ENCODE results near the gene RPAIN. TPM values are rescaled to one million over a fixed set of nuclear protein-coding genes. Genes with fewer than 3 reads are reported as not detected.

The RPAIN gene, protein sequence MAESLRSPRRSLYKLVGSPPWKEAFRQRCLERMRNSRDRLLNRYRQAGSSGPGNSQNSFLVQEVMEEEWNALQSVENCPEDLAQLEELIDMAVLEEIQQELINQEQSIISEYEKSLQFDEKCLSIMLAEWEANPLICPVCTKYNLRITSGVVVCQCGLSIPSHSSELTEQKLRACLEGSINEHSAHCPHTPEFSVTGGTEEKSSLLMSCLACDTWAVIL
- total RNA-seq, result 48.9 and 52.2 TPM in 2 replicates

DNA sequence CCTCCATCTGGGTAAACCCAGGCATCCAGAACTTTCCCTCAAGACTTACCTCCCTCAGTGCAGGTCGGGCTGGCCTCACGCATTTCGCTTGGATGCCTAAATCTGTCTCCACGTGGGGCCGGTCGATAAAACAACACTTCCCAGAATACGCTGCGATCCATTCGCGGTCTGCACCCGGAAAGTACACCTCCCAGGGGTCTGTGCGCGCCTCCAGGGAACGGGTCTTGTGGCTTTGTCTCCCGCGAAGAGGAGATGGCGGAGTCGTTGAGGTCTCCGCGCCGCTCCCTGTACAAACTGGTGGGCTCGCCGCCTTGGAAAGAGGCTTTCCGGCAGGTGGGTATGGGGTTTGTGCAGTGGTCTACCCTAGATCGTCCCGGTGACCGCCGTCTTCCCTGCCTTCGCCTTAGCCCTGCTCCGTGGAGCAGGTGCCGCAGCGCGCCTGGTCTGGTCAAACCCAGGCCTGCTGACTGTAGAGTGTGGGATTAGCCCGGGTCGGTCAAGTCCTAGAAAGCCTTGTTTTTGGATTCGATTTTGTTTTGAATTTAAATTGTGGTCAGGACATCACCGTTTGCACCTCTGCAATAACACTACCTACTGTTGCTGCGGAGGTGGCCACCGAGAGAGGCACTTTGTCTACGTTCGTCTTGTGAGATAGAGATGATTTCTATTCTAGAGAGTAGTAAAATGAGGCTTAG, at the start of gene RPAIN:
RPAIN (plus strand) TSS at position 224 of the 695 bp plus-strand sequence; CDS start at position 253, 29 bp downstream.
- intact Hi-C loops (cut with micrococcal nuclease), result loop anchor here (1.0 kb wide), 2 partner anchors 19 to 66 kb away; partner anchors contain the start of genes C1QBP, DERL2 and MIS12

DNA sequence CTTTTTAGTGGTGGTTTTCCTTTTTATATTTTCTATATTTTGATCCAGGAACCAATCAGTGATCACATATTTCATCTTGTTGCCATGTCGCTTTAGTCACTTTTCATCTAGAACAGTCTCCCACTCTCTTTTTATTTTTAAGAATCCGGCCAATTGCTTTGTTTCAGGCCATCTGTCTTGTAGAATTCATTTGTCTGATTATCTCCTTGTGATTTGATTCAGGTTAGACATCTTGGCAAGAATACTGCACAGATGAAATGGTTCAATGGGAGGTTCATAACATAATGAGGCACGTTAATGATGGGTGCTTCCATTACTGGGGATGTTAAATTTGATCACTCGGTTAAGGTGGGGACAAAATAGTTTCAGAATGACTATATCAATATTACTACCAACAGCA, 49.6 kb upstream of the RPAIN start:
- intact Hi-C loops (cut with micrococcal nuclease), result no loop called here

DNA sequence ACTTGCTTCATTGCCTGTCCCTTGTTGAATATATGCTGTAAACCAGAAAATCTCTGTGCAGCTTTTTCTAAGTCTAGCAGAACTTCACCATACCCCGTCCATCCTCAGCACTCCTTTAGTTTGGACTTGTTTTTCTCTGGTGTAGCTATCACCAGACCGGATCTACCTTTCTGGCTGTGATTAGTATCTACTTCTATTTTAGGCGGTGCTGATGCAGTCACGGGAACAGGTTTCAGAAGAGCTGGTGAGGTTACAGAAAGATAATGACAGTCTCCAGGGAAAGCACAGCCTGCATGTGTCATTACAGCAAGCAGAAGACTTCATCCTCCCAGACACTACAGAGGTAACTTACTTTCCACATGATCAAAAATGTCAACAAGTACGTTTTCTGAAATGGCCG, 46.9 kb upstream of the RPAIN start:
- intact Hi-C loops (cut with micrococcal nuclease), result no loop called here

DNA sequence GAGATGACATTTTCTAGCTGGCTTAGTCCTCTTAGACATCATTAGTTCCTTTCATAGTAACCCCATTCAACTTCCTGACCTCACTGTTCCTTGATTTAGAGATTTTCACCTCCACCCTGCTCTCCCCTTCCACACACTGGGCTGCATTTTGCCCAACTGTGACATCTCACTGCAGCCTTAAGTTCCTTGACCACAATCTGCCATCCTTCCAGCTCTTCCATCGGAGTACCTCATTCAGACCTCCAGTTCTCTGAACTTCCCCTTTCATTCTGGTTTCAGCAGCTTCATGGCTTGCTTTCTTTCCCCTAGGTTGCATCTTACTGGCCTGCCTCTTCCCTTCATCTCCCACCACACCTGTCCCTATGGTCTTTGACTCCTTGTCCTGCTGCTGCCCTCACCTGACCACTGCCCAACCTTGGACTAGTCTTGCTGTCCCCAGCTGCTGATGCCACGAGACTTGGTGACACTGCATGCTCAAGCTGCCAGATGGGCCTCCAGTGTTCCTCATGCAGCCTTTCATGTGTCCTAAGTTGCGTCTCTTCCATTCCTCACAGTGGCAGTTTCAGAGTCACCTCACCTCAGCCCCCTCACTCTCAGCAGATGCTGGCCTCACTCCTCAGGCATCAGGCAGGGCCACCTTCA, 41.3 kb upstream of the RPAIN start:
- intact Hi-C loops (cut with micrococcal nuclease), result no loop called here

DNA sequence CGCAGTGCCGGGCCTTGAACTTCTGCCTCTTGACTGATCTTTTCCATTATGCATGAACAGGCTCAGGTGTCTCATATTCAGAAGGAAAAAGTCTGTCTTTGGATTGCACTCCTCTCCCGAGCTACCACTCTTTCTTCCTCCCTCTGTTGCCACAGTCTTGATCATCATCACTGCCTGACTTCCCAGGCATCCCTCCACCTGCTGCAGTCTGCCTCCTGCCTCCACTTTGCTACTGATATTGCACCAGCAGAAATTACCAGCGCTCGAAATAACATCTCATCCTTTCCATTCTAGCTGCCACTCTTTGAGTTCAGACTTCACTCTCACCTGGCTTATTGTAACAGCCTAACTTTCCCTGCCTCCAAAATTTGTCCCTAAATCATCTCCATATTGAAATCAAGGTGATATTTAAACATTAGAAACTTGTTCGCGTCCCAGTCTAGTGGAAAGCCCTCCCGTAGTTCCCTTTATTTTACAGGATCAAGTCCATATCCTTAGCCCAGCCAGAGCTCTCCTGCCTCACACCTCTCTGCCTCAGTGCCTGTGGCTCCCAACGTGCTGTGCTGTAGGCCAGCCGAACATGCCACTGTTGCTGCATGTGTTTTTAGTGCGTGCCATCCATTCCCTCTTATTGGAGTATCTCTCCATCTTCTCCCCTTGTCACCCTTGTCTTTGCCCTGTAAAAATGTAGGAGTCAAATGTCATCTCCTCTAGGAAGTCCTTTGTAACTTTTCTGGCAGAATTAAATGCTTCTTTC, 40.5 kb upstream of the RPAIN start:
- intact Hi-C loops (cut with micrococcal nuclease), result no loop called here

DNA sequence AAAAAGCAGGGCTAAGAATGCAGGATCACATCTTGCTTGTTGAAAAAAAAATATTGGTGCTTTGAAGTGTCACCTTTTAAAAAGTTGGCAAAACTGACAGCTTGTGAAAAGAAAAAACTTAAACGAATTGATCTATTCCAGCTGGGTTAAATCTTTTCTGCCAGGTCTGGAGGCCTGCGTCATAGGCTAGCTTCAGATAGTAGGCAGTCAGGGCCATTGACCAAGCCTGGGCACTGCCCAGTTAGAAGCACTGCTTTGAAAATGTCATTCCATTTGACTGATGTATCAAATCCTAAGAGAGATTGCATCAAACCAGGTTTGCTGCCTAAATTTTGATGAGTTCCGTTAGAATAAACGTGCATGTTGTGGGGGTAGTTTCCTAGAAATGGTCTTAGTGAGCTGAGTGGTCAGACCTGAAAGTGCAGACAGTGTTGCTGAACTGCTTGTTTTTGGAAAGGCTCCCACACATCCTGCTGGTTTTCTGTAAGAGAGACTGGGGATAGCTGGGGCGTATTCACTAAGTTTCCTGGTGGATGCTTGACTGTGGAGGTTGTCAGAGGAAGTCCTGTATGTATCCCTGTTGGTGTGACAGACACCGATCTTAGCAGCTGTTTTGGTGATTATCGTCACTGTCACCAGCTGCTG, 39.4 kb upstream of the RPAIN start:
- intact Hi-C loops (cut with micrococcal nuclease), result no loop called here

DNA sequence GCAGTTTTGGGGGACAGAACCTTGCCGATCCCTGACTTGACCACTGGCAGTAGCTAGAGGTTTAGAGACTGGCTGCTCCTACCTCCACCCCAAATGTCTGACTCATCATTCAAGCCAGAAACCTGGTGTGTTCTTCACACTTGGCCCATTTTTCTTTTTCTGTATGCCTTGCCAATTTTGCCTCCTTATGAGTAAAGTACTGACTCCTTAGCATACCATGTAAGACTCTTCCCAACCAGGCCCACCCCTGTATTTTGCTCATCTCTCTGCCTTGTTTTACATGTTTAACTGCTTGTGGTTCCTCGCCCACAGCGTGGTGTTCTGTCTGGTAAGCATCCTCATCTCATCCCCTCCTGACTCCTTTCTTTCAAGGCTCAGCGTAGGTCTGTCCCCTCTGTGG, 38.4 kb upstream of the RPAIN start:
- intact Hi-C loops (cut with micrococcal nuclease), result no loop called here

DNA sequence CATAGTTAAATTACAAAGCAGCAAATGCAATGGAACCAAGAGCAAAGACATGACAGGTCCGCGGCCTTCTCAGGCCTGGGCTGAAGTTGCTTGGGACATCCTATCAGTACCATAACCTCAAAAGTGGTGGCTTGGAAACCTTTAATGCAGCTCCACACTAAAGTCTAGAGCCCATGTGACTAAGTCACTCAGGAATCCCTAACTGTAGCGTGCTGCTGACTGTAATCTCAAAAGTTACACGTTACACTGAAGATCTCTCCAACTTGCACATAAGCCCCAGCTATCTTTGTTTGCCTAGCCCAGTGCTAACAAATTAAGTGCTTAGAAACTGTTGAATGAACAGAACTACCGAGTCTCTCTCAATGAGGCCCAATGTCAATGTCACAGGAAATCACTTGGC, 28.3 kb upstream of the RPAIN start:
- intact Hi-C loops (cut with micrococcal nuclease), result no loop called here

DNA sequence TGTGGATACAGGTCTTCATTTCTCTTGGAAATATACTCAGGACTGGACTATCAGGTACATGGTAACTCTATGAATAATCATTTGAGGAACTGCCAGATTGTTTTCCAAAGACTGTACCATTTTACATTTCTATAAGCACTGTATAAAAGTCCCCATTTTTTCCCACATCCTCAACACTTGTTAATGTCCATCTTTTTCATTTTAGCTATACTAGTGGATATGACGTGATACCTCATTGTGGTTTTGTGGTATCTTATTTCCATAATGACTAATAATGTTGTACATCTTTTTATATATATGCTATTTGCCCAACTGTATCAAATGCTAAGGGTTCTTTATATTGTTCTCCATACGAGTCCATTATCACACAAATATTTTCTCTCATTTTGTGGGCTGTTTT, 23.4 kb upstream of the RPAIN start:
- intact Hi-C loops (cut with micrococcal nuclease), result no loop called here

DNA sequence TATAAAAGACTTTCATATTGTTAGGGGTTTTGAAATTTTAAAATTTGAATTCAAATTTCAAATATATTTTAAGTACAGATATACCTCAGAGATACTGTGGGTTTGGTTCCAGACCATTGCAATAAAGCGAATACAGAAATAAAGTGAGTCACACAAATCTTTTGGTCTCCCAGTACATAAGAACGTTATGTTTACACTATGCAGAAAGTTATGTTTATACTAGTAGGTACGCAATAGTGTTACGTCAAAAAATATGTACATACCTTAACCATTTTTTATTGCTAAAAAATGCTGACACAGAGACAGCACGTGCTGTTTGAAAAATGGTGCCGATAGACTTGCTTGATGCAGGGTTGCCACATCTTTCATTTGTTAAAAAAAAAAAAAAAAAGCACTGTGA, 20.2 kb upstream of the RPAIN start:
- intact Hi-C loops (cut with micrococcal nuclease), result no loop called here

DNA sequence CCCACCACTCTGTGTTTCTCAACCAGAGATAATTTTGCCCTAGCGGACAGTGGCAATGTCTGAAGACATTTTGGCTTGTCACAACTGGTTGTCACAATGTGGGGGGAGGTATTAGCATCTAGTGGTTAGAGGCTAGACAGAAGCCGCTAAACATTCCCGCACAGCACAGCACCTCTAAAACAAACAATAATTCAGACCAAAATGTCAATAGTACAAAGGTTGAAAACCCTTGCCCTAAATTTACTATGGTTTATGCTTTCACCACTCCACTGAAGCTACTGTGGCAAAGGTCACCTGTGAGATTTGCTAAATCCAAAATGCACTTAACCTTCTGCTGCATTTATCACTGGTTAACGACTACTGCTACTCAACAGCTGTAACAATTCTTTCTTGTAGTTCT, 14.6 kb upstream of the RPAIN start:
- intact Hi-C loops (cut with micrococcal nuclease), result no loop called here

DNA sequence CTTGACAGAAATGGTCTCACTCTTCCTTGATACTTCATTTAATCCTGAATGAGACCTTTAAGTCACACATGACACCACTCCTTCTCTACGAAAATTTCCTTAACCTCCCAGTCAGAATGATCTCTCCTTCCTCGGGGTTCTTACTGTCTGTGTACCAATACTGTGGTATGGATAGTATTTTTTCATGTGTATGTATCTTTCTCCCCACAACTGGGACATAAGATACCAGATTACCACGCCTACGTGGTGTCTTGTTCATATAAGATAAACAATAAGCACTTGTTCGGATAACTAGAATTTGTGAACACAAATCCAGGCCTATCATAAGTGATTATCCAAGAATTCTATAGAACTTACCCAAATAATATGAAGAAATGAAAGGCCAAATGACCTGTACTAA, 11.8 kb upstream of the RPAIN start:
- intact Hi-C loops (cut with micrococcal nuclease), result no loop called here

DNA sequence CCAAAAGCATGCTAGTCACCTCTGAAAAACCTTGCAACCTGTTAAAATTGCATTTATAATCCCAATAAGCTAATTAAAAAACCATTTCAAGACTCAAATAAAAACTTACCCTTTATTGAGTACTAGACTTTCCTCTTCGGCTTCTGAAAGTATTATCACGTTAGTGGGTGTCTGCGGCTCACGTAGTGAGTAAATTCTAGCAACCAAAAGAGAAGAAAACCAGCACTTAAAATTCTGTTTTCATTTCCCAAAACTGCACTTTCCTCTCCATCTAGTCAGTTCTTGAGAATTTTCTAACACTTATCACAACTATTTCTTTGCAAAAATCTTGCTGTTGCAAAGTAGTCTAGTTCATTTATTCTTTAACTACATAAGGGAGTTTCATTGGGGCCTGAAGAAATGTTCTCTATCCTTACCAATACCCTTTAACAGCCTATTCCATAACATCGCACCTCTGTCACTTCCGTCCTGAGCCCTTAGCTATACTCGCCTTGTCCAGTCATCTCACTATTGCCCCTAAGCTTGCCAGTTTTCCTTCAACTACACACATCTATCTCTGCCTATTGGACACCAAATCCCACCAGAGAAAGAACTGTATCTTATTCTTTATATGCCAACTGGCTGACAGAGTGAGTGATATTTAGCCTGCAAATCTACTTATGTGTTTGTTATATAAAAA, 9.2 kb upstream of the RPAIN start:
- intact Hi-C loops (cut with micrococcal nuclease), result no loop called here

DNA sequence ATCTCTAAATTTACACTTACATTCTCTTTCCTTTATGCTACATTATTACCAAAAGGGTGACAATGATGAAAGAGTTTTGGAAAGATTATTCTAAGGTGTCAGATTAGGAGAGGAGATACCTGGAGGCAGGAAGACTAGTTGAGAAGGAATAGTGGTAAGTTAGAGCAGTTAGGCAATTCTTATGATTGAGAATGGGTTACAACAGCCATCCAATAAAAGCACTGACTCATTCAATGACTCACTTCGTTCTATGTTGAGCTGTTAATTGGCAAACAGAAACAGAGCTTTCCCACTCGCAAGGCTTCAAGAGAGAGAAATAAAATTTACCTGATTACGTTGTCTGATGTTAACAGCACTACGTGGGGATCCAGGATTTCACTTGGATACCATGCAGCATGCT, 6.3 kb upstream of the RPAIN start:
- intact Hi-C loops (cut with micrococcal nuclease), result no loop called here

DNA sequence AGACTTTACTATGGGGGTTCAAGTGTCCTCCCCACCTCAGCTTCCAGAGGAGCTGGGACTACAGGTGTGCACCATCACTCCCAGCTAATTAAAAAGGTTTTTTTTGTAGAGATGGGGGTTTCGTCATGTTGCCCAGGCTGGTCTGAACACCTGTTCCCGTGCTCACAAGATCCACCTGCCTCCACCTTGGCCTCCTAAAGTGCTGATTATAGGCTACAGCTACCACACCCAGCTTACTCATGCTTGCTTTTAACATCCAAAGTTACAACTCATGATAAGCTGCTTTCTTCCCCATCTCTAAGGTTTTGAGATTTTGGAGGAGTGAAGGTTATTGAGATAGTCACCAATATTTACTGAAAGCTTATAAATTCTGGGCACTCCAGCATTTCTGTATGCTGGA, 3.1 kb upstream of the RPAIN start:
- intact Hi-C loops (cut with micrococcal nuclease), result no loop called here

DNA sequence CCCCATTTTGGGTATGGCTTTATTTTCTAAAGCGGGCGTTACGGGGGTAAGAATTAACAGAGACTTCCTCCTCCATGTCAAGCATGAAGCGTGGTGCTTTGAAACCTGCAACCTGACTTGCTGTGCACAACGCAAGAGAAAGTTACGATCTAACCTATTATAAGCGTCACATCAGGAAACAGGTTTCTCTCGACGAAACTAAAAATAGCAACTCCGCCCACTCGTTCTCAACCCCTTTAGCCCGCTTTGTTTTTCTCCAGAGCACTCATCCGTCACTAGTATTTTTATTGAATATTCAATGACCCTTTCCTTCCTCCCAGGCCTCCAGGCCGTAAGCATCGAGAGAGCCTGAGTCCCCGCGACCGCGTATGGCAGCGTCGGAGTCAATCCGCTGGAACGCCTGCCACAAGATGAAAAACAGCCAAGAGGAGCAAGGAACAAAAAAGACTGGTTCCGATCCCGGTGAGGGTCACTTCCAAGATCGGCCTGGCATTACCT, 1.1 kb upstream of the RPAIN start:
- intact Hi-C loops (cut with micrococcal nuclease), result loop anchor here (1.0 kb wide), 2 partner anchors 20 to 67 kb away; partner anchors contain the start of genes C1QBP, DERL2 and MIS12

DNA sequence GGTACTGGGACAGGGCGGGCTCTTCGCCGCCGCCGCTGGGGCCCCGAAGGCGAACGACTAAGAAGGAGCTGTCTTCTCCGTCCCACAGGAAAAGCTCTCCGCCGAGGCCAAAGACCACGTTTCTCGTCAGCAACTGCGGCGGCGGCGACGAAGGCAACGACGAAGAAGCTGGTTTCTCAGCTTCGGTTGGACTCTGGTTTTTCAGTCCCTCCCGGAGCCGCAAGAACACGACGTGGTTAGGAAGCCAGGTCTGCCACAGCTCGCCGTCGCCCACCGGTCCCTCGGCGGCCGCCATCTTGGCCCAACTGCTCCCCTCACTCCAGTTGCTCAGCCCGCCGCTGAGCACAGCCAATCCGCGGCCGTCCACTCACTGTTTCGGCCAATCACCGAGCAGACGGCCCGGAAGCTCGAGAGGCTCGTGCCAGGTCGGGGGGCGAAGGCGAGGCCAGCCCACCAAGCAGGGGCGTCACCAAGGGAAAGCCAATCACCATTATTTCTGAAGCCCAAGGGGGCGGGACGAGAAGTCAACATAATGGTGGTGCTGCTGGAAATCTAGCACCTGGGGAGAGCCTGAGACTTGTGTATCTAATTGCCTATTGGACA, 525 bp upstream of the RPAIN start, which contains the start of gene NUP88:
NUP88 (minus strand) TSS at position 307 of the 603 bp plus-strand sequence; CDS start at position 295, 12 bp downstream.
- intact Hi-C loops (cut with micrococcal nuclease), result loop anchor here (1.0 kb wide), 2 partner anchors 20 to 67 kb away; partner anchors contain the start of genes C1QBP, DERL2 and MIS12

DNA sequence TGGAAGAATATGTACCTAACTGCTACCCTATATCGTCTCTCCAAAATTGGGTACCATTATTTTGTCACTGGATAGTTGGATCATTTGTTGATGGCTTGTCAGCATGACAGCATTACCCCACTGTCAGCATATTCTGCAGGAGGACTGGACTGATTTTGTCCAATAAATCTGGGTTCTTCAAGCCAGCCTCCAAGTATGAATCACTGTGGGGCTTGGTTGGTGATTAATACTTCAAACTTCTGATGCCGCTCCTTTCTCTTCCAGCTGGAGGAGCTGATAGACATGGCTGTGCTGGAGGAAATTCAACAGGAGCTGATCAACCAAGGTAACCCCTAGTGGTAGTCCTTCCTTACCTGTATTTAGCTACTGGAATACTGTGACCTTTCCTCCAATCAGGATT, 2.5 kb downstream of the RPAIN start:
- intact Hi-C loops (cut with micrococcal nuclease), result no loop called here

DNA sequence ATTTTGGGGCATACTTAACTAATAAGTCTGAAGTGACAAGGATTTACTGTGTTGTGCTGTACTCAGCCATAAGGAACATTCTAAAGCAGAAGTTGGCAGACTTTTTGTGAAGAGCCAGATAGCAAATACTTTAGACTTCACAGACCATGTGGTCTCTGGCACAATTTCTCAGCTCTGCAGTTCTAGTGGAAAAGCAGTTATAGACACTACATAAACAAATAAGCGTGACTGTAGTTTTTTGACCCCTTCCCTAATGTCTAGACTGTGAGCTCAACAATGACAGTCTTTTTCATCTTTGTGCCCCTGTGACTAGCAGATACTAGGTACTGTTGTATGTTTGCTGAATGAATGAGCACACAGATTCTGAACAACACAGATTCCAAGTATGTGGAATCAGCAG, 4.9 kb downstream of the RPAIN start:
- intact Hi-C loops (cut with micrococcal nuclease), result no loop called here

DNA sequence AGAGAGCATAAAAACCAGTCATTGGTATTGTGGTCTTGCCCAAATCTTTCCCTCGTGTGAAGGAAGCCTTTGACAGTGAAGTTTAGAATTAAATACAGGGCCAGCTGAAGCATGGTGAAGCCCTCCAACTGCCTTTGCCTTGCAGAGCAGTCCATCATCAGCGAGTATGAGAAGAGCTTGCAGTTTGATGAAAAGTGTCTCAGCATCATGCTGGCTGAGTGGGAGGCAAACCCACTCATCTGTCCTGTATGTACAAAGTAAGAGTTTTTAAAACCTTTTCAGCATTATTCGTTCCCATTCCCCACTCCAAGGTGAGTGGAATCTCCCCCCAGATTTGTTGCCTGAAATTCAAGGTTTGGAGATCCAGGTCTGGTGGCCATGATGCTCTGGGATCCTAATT, 5.8 kb downstream of the RPAIN start:
- intact Hi-C loops (cut with micrococcal nuclease), result no loop called here
